Common myeloid progenitor, CD34-positive (primary cell): ENCODE results near the gene CHRNA10.

Experiments
- CTCF ChIA-PET: fragments of 350-600 bp; sonication (Branson Sonifier 250); formaldehyde crosslinking; loops from one replicate; lab custom pipeline; 2021; ENCODE audit warnings: antibody characterized with exemption; lab: Charles Lee
- POLR2A ChIA-PET: fragments of 350-600 bp; sonication (Branson Sonifier 250); formaldehyde crosslinking; loops from one replicate; lab custom pipeline; 2021; ENCODE audit warnings: antibody characterized with exemption; lab: Charles Lee
- DNase-seq, 3 donors: peaks; one replicate each; pipeline versions ENCODE4 v3.0.0 to v3.0.0-alpha.2; 2013
- H3K27ac ChIP-seq, 2 experiments: 1 replicate in 1 of 2; 2 replicates in 1 of 2; pipeline ENCODE4 v1.7.0; 2013; ENCODE audit warnings: inconsistent platforms in 2 of 2, low read length in 2 of 2, mild to moderate bottlenecking in 2 of 2, low read depth in 1 of 2, moderate library complexity in 1 of 2; ENCODE audit not compliant: severe bottlenecking in 2 of 2, insufficient read depth in 1 of 2, poor library complexity in 1 of 2
- H3K27me3 ChIP-seq, 5 experiments: replicated peaks in 2 of 5; 1 replicate in 3 of 5; 2 replicates in 2 of 5; pipeline versions ENCODE4 v1.6.1 to v1.7.0; 2013; ENCODE audit warnings: low read length in 4 of 5, mild to moderate bottlenecking in 2 of 5, moderate library complexity in 2 of 5, inconsistent platforms in 1 of 5; ENCODE audit not compliant: insufficient read depth in 5 of 5, control insufficient read depth in 4 of 5
- H3K36me3 ChIP-seq, 4 experiments: 1 replicate in 2 of 4; 2 replicates in 2 of 4; pipeline versions ENCODE4 v1.6.1 to v1.7.0; 2013; ENCODE audit warnings: low read length in 3 of 4, control low read depth in 1 of 4, mild to moderate bottlenecking in 1 of 4; ENCODE audit not compliant: control insufficient read depth in 4 of 4, insufficient read depth in 4 of 4
- H3K4me1 ChIP-seq, 4 experiments: 1 replicate in 3 of 4; 2 replicates in 1 of 4; pipeline versions ENCODE4 v1.6.1 to v1.7.1; 2013; ENCODE audit warnings: low read length in 3 of 4, mild to moderate bottlenecking in 3 of 4, control low read depth in 1 of 4, inconsistent platforms in 1 of 4, moderate library complexity in 1 of 4; ENCODE audit not compliant: control insufficient read depth in 4 of 4, insufficient read depth in 4 of 4; ENCODE audit errors: control extremely low read depth in 1 of 4
- H3K4me3 ChIP-seq, 7 experiments: 1 replicate in 4 of 7; 2 replicates in 3 of 7; pipeline versions ENCODE4 v1.5.1 to v1.7.0; 2013; ENCODE audit warnings: mild to moderate bottlenecking in 7 of 7, low read length in 6 of 7, moderate library complexity in 6 of 7, inconsistent platforms in 2 of 7, low read depth in 2 of 7, control low read depth in 1 of 7; ENCODE audit not compliant: insufficient read depth in 4 of 7, control insufficient read depth in 1 of 7; ENCODE audit errors: extremely low read depth in 1 of 7
- H3K9me3 ChIP-seq, 5 experiments: 1 replicate in 4 of 5; 2 replicates in 1 of 5; pipeline versions ENCODE4 v1.6.1 to v1.7.1; 2013; ENCODE audit warnings: low read length in 4 of 5, mild to moderate bottlenecking in 2 of 5, inconsistent platforms in 1 of 5, low read depth in 1 of 5, moderate library complexity in 1 of 5; ENCODE audit not compliant: control insufficient read depth in 4 of 5, insufficient read depth in 2 of 5; ENCODE audit errors: control extremely low read depth in 1 of 5
- WGBS: methylation state at CpG from one replicate; pipeline ENCODE4 v1.1.5; 2013; ENCODE audit not compliant: insufficient coverage; 5-methylcytosine and 5-hydroxymethylcytosine counted together

Gene CHRNA10

GRCh38 chr11:3700910-3701309 is 29.7 kb upstream of the CHRNA10 start:
- no peaks in the 10 kb centered on the region for H3K4me1 ChIP-seq
- CTCF ChIA-PET, result interaction anchor here (0.5 to 1.8 kb wide), 3 partner anchors 37 to 81 kb away, joined by 3 to 4 read pairs (median 4); no protein-coding TSS in a partner anchor
- no peak for DNase-seq
- H3K9me3 ChIP-seq, result no peaks in the 10 kb centered on the region
- POLR2A ChIA-PET, result no interaction called here
- peaks cover 30 to 86% (median 60%) of the 10 kb centered on the region in 4 experiments for H3K36me3 ChIP-seq
- H3K4me3 ChIP-seq, result no peak overlapping the region
- H3K27me3 ChIP-seq, result no peaks in the 10 kb centered on the region
- no peak overlapping the region for H3K27ac ChIP-seq
- WGBS, result no CpG with 5 or more reads among the region's 2 CpGs

GRCh38 chr11:3700410-3700809 is 29.2 kb upstream of the CHRNA10 start:
- DNase-seq, result no peak
- ChIA-PET CTCF (interaction anchor here (0.5 to 1.8 kb wide), 3 partner anchors 37 to 82 kb away, joined by 3 to 4 read pairs (median 4); no protein-coding TSS in a partner anchor), POLR2A (no interaction called here)
- peaks cover 28 to 86% (median 62%) of the 10 kb centered on the region in 4 experiments for H3K36me3 ChIP-seq
- H3K27me3 ChIP-seq, result no peaks in the 10 kb centered on the region
- no peaks in the 10 kb centered on the region for H3K4me1 ChIP-seq
- no peaks in the 10 kb centered on the region for H3K9me3 ChIP-seq
- no peak overlapping the region for H3K27ac ChIP-seq
- no peak overlapping the region for H3K4me3 ChIP-seq
- no CpG with 5 or more reads among the region's 2 CpGs for WGBS

GRCh38 chr11:3686751-3687150 is 15.6 kb upstream of the CHRNA10 start:
- no peak for DNase-seq
- Histone ChIP-seq H3K4me1 (no peaks in the 10 kb centered on the region), H3K9me3 (no peaks in the 10 kb centered on the region), H3K27ac (no peak overlapping the region), H3K4me3 (no peak overlapping the region), H3K36me3 (peaks cover 26 to 86% (median 52%) of the 10 kb centered on the region in 4 experiments), H3K27me3 (no peaks in the 10 kb centered on the region)
- CTCF ChIA-PET, result no interaction called here
- POLR2A ChIA-PET, result no interaction called here
- WGBS, result 92% methylated on average over 2 of the region's 4 CpGs

- H3K27me3 ChIP-seq, result no peaks in the 10 kb centered on the region
- H3K4me1 ChIP-seq, result no peaks in the 10 kb centered on the region
- H3K36me3 ChIP-seq, result peaks cover 27 to 86% (median 51%) of the 10 kb centered on the region in 4 experiments
- H3K27ac ChIP-seq, result no peak overlapping the region
- no peaks in the 10 kb centered on the region for H3K9me3 ChIP-seq
- no peak for DNase-seq
- ChIA-PET POLR2A (no interaction called here), CTCF (no interaction called here)
- H3K4me3 ChIP-seq, result no peak overlapping the region
- 96% methylated on average over 6 of the region's 7 CpGs for WGBS
These were observed 14.7 kb upstream of the CHRNA10 start for GRCh38 chr11:3685923-3686322.

GRCh38 chr11:3684819-3685172 is 13.6 kb upstream of the CHRNA10 start:
- POLR2A ChIA-PET, result no interaction called here
- CTCF ChIA-PET, result interaction anchor here (1.6 kb wide), 1 partner anchor 26 kb away, joined by 4 read pairs; no protein-coding TSS in a partner anchor
- Histone ChIP-seq H3K9me3 (no peaks in the 10 kb centered on the region), H3K27me3 (no peaks in the 10 kb centered on the region), H3K4me1 (no peaks in the 10 kb centered on the region), H3K36me3 (peaks cover 34 to 87% (median 57%) of the 10 kb centered on the region in 4 experiments), H3K27ac (no peak overlapping the region), H3K4me3 (no peak overlapping the region)
- DNase-seq, result peak in 1 of 3 donors; percentile 4
- whole genome bisulfite sequencing, result 100% methylated on average over 2 of the region's 2 CpGs

GRCh38 chr11:3684129-3684818 is 13.1 kb upstream of the CHRNA10 start:
- Histone ChIP-seq H3K27me3 (no peaks in the 10 kb centered on the region), H3K36me3 (peaks cover 37 to 88% (median 59%) of the 10 kb centered on the region in 4 experiments), H3K27ac (no peak overlapping the region), H3K4me3 (no peak overlapping the region), H3K9me3 (no peaks in the 10 kb centered on the region), H3K4me1 (no peaks in the 10 kb centered on the region)
- CTCF ChIA-PET, result interaction anchor here (1.6 kb wide), 1 partner anchor 26 kb away, joined by 4 read pairs; no protein-coding TSS in a partner anchor
- no peak for DNase-seq
- WGBS, result 100% methylated on average over 4 of the region's 12 CpGs
- POLR2A ChIA-PET, result no interaction called here

GRCh38 chr11:3683039-3683438 is 11.9 kb upstream of the CHRNA10 start:
- WGBS, result 94% methylated on average over 8 of the region's 9 CpGs
- CTCF ChIA-PET, result interaction anchor here (0.6 to 1.6 kb wide), 2 partner anchors 28 to 51 kb away, joined by 3 to 4 read pairs; no protein-coding TSS in a partner anchor
- Histone ChIP-seq H3K36me3 (peaks cover 43 to 96% (median 67%) of the 10 kb centered on the region in 4 experiments), H3K27me3 (no peaks in the 10 kb centered on the region), H3K4me3 (no peak overlapping the region), H3K27ac (no peak overlapping the region), H3K9me3 (no peaks in the 10 kb centered on the region), H3K4me1 (no peaks in the 10 kb centered on the region)
- no peak for DNase-seq
- POLR2A ChIA-PET, result no interaction called here
